ENCODE data around the gene SCGB1C1. TPM values are rescaled to one million over a fixed set of nuclear protein-coding genes. Genes with fewer than 3 reads are reported as not detected.

Gene SCGB1C1
- total RNA-seq, 2 experiments from 2014 or later, result not detected

DNA sequence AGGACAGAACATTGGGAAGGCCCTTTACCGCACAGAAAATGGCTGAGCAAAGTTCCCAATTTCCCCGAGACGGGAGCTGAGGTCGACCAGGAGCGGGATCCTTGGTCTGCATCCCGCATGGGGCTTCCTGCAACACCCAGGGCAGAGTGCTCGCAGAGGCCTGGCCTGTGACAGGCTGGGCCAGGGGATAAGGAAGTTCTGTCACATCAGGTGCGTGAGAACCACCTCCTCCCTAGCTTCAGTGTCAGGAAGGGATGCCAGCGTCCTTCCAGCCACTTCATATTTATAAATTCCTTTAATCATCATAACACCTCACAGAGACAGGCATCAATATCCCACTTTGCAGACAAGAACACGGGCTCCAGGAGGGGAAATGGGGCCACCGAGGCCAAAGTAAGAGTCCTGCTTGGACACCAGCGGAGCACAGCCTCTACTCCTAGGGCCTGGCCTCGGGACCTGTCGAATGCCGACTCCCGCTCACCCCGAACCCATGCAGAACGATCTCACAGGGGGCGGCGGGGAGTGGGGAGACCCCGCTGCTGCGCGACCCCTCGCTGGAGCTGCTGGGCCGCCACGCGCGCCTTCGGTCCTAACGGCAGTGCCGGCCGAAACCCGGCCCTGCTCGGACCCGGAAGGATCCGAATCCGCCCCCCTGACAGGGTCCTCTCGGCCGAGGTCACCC, 13.8 kb downstream of the SCGB1C1 start:
- no peak for ATAC-seq
- H3K27me3 Mint-ChIP-seq, result no peaks in the 10 kb centered on the region
- intact Hi-C loops (cut with DNase I, micrococcal nuclease), result loop anchor here (1.0 to 5.0 kb wide), 10 partner anchors 30 to 603 kb away; partner anchors contain the start of genes PSMD13 (in 2 of the 2), SIRT3 (in 2 of the 2), DEAF1 (in 1 of the 2) and IFITM1 (in 1 of the 2)
- no peaks in the 10 kb centered on the region for H3K9me3 Mint-ChIP-seq (ENCODE audit: low read depth)
- H3K4me3 Mint-ChIP-seq, result peak overlapping the region; percentile 94
- POLR2A ChIA-PET, result interaction anchor here (0.8 to 1.2 kb wide), 8 partner anchors 10 to 362 kb away, joined by 3 to 25 read pairs (median 4); partner anchors contain the start of genes PSMD13, RNH1 and SIRT3
- peak overlapping the region; percentile 99 for H3K27ac Mint-ChIP-seq
- peaks cover 67% of the 10 kb centered on the region for H3K36me3 Mint-ChIP-seq (ENCODE audit: low read depth)
- peak; percentile 36 for DNase-seq
- H3K4me1 Mint-ChIP-seq, result peaks cover 63% of the 10 kb centered on the region
- CTCF ChIA-PET, result interaction anchor here (0.7 to 2.4 kb wide), 14 partner anchors 9 to 242 kb away, joined by 3 to 10 read pairs (median 4); partner anchors contain the start of genes PSMD13, PTDSS2 and SIRT3

DNA sequence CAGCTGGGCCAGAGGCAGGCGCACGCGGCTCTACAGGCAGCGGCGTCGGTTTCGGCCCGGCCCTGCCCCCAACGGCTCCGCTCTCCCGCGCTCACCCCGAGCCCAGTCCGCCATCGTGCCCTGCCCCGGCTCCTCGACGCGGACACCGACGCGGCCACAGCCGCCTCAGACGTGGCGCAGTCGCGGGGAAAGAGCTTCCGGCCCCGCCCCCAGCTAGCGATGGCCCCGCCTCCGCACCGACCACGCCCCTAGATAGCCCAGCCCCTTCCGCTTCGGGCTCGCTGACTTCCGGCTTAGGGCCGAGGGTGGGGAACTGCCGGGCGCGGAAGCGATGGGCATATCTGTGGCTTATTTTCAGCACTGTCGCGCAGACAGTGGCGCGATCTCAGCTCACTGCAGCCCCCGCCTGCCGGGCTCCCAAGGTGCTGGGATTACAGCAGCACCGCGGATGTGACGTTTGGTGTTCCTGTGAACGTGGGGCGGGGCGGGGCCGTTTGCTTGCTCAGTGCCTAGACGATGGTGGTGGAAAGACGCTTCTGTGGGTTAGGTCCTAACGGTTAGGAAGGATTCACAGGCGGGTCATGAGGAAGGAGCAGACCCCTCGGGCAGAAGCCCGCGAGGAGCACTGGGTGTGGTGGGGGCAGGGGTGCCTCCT, 14.5 kb downstream of the SCGB1C1 start, which contains the start of the genes BET1L and RIC8A:
Gene BET1L, minus strand, starts transcription at position 192 of the 655 bp plus-strand sequence. Its CDS starts 78 bp downstream, at position 114.
Gene RIC8A, plus strand, starts transcription at position 501 of the 655 bp plus-strand sequence. CDS start 1,147 bp downstream, outside the sequence.
- intact Hi-C loops (cut with DNase I, micrococcal nuclease), result loop anchor here (1.0 to 5.0 kb wide), 10 partner anchors 29 to 602 kb away; partner anchors contain the start of genes PSMD13 (in 2 of the 2), SIRT3 (in 2 of the 2), DEAF1 (in 1 of the 2) and IFITM1 (in 1 of the 2)
- H3K9me3 Mint-ChIP-seq (ENCODE audit: low read depth), result no peaks in the 10 kb centered on the region
- peak within 1 kb of the TSS; percentile 99 for H3K27ac Mint-ChIP-seq
- peak; percentile 99 for DNase-seq
- H3K4me1 Mint-ChIP-seq, result peaks cover 56% of the 10 kb centered on the region
- H3K4me3 Mint-ChIP-seq, result peak within 1 kb of the TSS; percentile 94
- POLR2A ChIA-PET, result interaction anchor here (0.5 to 1.2 kb wide), 10 partner anchors 9 to 361 kb away, joined by 3 to 25 read pairs (median 4); partner anchors contain the start of genes PSMD13, RNH1 and SIRT3
- H3K36me3 Mint-ChIP-seq (ENCODE audit: low read depth), result peaks cover 69% of the 10 kb centered on the region
- no peaks in the 10 kb centered on the region for H3K27me3 Mint-ChIP-seq
- CTCF ChIA-PET, result interaction anchor here (0.6 to 2.4 kb wide), 16 partner anchors 9 to 241 kb away, joined by 3 to 10 read pairs (median 4); partner anchors contain the start of genes PSMD13 and SIRT3
- peak; percentile 89 for ATAC-seq

DNA sequence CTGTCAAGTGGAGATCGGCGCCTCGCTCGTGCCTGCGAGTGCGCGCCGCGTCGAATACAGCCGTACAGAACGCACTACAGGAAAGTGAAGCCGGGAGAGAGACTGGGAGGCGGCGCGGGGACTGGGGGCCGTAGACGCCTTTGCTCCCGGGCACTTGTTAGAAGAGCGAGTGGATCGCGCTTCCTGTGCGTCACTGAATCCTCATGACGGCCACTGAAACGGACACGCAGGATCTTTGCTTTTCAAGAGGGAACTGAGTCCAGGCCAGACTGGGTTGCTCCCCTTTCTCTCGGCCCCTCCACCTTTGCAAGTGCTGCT, 14.9 kb downstream of the SCGB1C1 start:
- no peak for DNase-seq
- Mint-ChIP-seq H3K36me3 (ENCODE audit: low read depth) (peaks cover 70% of the 10 kb centered on the region), H3K4me3 (peak overlapping the region; percentile 94), H3K27me3 (no peaks in the 10 kb centered on the region), H3K4me1 (peaks cover 51% of the 10 kb centered on the region), H3K27ac (peak overlapping the region; percentile 99), H3K9me3 (ENCODE audit: low read depth) (no peaks in the 10 kb centered on the region)
- intact Hi-C loops (cut with DNase I, micrococcal nuclease), result loop anchor here (1.0 to 5.0 kb wide), 12 partner anchors 28 to 601 kb away; partner anchors contain the start of genes PSMD13 (in 2 of the 2), SIRT3 (in 2 of the 2), DEAF1 (in 1 of the 2) and IFITM1 (in 1 of the 2)
- ATAC-seq, result peak; percentile 10
- CTCF ChIA-PET, result interaction anchor here (0.6 to 2.4 kb wide), 14 partner anchors 8 to 241 kb away, joined by 3 to 10 read pairs (median 4); partner anchors contain the start of genes PSMD13 and SIRT3
- POLR2A ChIA-PET, result interaction anchor here (0.5 to 1.2 kb wide), 10 partner anchors 8 to 360 kb away, joined by 3 to 25 read pairs (median 4); partner anchors contain the start of genes PSMD13, RNH1 and SIRT3

DNA sequence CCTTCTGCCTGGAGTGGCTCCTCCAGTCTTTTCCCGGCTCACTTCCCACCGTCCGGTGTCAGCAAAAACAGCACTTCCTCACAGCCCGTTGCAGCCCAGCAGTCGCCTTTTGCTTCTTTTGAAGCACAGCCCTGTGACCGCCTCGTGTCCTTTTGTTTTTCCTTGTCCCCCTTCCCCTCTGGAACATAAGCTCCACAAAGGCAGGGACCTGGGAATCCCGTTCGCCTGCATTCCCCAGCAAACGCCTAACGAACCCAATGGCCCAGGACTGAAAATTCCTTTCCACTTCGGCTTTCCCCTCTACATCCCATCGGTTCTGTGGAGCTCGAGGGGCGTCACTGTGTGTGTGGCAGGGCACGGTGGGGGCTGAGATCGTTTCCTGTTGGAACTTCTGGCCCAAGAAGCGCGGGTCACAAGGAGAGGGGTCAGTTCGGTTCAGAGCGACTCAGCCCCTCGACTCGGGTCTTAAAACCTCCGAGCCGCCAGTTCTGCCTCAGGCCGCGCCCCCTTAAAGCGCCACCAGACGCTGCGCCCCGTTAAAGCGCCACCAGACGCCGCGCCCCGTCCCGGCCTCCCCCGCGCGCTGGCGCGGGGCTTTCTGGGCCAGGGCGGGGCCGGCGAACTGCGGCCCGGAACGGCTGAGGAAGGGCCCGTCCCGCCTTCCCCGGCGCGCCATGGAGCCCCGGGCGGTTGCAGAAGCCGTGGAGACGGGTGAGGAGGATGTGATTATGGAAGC, 15.5 kb downstream of the SCGB1C1 start:
- H3K27ac Mint-ChIP-seq, result peak overlapping the region; percentile 99
- intact Hi-C loops (cut with DNase I, micrococcal nuclease), result loop anchor here (1.0 to 5.0 kb wide), 4 partner anchors 61 to 244 kb away; partner anchors contain the start of genes IFITM1 (in 1 of the 2) and PTDSS2 (in 1 of the 2)
- H3K4me3 Mint-ChIP-seq, result peak overlapping the region; percentile 94
- peaks cover 46% of the 10 kb centered on the region for H3K4me1 Mint-ChIP-seq
- DNase-seq, result peak; percentile 91
- ChIA-PET POLR2A (interaction anchor here (1.2 to 1.4 kb wide), 2 partner anchors 27 to 74 kb away, joined by 4 read pairs; no protein-coding TSS in a partner anchor), CTCF (interaction anchor here (0.5 to 2.4 kb wide), 9 partner anchors 27 to 558 kb away, joined by 3 to 10 read pairs (median 3); no protein-coding TSS in a partner anchor)
- no peaks in the 10 kb centered on the region for H3K27me3 Mint-ChIP-seq
- H3K9me3 Mint-ChIP-seq (ENCODE audit: low read depth), result no peaks in the 10 kb centered on the region
- ATAC-seq, result peak; percentile 68
- H3K36me3 Mint-ChIP-seq (ENCODE audit: low read depth), result peaks cover 69% of the 10 kb centered on the region

DNA sequence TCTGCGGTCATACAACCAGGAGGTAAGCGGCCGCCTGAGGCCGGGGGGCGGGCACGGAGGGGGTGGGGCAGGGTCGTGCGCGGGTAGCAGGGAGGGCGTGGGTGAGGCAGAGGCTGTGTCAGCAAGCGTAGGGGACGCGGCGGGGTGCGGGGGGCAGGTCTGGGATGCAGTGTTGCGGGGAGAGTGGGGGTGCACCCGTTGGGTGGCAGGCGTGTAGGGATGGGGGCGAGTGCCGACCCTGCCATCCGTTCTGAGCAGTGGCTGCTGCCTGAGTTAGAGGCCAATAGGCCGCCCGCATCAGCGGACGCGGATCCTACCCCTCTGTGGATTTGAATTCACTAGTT, 16.0 kb downstream of the SCGB1C1 start:
- ChIA-PET POLR2A (interaction anchor here (1.4 kb wide), 1 partner anchor 26 kb away, joined by 4 read pairs; no protein-coding TSS in a partner anchor), CTCF (interaction anchor here (0.5 to 2.1 kb wide), 7 partner anchors 26 to 557 kb away, joined by 3 to 7 read pairs (median 3); no protein-coding TSS in a partner anchor)
- Mint-ChIP-seq H3K4me1 (peaks cover 41% of the 10 kb centered on the region), H3K27me3 (no peaks in the 10 kb centered on the region), H3K4me3 (peak overlapping the region; percentile 94), H3K27ac (peak overlapping the region; percentile 85), H3K36me3 (ENCODE audit: low read depth) (peaks cover 66% of the 10 kb centered on the region), H3K9me3 (ENCODE audit: low read depth) (no peaks in the 10 kb centered on the region)
- ATAC-seq (no peak), DNase-seq (no peak)
- intact Hi-C loops (cut with DNase I, micrococcal nuclease), result loop anchor here (1.0 to 5.0 kb wide), 4 partner anchors 60 to 243 kb away; partner anchors contain the start of genes IFITM1 (in 1 of the 2) and PTDSS2 (in 1 of the 2)

DNA sequence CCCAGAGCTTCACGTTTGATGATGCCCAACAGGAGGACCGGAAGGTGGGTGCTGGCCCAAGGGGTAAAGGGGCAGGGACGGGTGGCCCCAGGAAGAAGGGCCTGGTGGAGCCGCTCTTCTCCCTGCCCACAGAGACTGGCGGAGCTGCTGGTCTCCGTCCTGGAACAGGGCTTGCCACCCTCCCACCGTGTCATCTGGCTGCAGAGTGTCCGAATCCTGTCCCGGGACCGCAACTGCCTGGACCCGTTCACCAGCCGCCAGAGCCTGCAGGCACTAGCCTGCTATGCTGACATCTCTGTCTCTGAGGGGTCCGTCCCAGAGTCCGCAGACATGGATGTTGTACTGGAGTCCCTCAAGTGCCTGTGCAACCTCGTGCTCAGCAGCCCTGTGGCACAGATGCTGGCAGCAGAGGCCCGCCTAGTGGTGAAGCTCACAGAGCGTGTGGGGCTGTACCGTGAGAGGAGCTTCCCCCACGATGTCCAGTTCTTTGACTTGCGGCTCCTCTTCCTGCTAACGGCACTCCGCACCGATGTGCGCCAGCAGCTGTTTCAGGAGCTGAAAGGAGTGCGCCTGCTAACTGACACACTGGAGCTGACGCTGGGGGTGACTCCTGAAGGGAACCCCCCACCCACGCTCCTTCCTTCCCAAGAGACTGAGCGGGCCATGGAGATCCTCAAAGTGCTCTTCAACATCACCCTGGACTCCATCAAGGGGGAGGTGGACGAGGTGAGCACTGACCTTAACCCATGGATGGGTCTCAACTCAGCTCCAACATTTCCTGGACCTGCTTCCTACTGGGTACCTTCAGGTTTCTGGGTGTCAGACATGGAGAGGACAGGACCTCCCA, 16.6 kb downstream of the SCGB1C1 start:
- DNase-seq (peak; percentile 38), ATAC-seq (no peak)
- Mint-ChIP-seq H3K4me1 (peaks cover 35% of the 10 kb centered on the region), H3K27me3 (no peaks in the 10 kb centered on the region), H3K36me3 (ENCODE audit: low read depth) (peaks cover 68% of the 10 kb centered on the region), H3K9me3 (ENCODE audit: low read depth) (no peaks in the 10 kb centered on the region), H3K27ac (peak overlapping the region; percentile 85), H3K4me3 (peak overlapping the region; percentile 94)
- CTCF ChIA-PET, result interaction anchor here (0.5 to 2.1 kb wide), 7 partner anchors 25 to 557 kb away, joined by 3 to 7 read pairs (median 3); no protein-coding TSS in a partner anchor
- POLR2A ChIA-PET, result interaction anchor here (0.8 to 1.4 kb wide), 2 partner anchors 26 to 1634 kb away, joined by 3 to 4 read pairs; no protein-coding TSS in a partner anchor
- intact Hi-C loops (cut with DNase I, micrococcal nuclease), result loop anchor here in 1 of 2 experiments (5.0 kb wide), 2 partner anchors 103 to 243 kb away; partner anchors contain the start of genes IFITM1 and PTDSS2

DNA sequence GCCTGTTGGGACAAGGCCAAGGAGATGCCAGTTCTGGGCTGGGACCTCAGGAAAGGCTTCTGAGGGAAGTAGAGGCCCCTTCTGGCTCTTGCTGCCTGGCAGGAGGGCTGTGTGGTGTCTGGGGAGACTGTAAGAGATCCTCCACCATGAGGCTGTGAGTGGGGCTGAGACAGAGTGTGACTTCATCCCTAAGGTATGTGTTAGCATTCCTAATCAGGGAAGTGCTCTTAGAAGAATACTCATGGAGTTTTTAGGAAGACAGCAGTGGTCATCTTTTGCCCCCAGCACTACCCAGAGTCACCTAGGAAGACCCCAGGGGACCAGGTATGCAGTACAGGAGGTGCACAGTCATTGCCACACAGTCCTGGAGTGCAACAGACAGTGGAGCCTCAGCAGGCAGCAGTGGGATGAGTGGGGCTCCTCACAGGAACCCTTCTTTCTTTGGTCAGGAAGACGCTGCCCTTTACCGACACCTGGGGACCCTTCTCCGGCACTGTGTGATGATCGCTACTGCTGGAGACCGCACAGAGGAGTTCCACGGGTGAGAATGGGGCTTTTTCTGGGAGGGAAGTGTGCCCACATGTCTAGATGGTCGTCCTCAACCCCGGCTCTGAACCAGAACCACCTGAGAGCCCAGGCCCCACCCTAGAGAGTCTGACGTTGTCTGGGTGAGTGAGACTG, 17.4 kb downstream of the SCGB1C1 start:
- Mint-ChIP-seq H3K36me3 (ENCODE audit: low read depth) (peaks cover 69% of the 10 kb centered on the region), H3K4me3 (peak overlapping the region; percentile 94), H3K27me3 (no peaks in the 10 kb centered on the region), H3K27ac (peak overlapping the region; percentile 64), H3K4me1 (peaks cover 29% of the 10 kb centered on the region), H3K9me3 (ENCODE audit: low read depth) (no peaks in the 10 kb centered on the region)
- intact Hi-C loops (cut with DNase I, micrococcal nuclease), result no loop called here
- DNase-seq (no peak), ATAC-seq (no peak)
- ChIA-PET POLR2A (interaction anchor here (0.8 kb wide), 1 partner anchor 1633 kb away, joined by 3 read pairs; no protein-coding TSS in a partner anchor), CTCF (interaction anchor here (1.6 kb wide), 1 partner anchor 40 kb away, joined by 5 read pairs; no protein-coding TSS in a partner anchor)

DNA sequence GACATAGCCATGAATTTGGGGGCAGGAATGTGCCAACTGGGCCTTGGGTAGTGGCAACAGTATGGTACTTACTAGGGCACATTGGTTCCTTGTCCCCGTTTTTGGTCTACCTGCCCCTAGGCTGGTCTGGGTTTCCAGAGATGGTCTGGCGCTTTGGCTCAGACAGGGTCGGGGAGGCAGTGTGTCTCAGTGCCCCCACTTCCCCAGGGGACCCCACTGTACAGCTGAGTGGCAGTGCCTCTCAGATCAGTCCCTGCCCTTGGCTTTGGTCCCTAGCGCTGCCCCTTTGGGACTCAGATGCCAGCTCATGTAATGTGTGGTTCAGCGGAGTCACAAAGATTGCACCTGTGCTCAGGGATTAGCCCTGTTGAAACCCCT, 17.9 kb downstream of the SCGB1C1 start:
- DNase-seq, result no peak
- Mint-ChIP-seq H3K4me1 (peaks cover 23% of the 10 kb centered on the region), H3K27me3 (no peaks in the 10 kb centered on the region), H3K9me3 (ENCODE audit: low read depth) (no peaks in the 10 kb centered on the region), H3K36me3 (ENCODE audit: low read depth) (peaks cover 70% of the 10 kb centered on the region), H3K27ac (peak overlapping the region; percentile 47), H3K4me3 (no peak overlapping the region)
- intact Hi-C loops (cut with DNase I, micrococcal nuclease), result no loop called here
- POLR2A ChIA-PET, result no interaction called here
- CTCF ChIA-PET, result no interaction called here
- ATAC-seq, result no peak

DNA sequence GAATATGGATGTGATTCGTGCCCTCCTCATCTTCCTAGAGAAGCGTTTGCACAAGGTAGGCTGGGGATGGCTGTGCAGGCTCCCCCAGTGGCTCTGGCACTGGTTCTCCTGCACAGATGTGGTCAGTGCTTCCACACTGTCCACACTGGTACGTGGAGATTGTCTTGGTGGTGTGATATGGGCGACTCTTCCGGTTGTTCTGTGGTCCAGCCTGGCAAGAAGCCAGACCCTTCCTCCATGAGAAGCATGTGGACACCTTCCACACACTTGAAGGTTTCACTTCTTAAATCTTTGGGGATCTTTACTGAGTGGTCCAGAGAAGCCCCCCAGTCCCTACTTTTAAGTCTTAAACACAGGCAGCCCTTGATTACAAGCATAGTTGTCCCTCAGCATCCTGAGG, 18.4 kb downstream of the SCGB1C1 start:
- Mint-ChIP-seq H3K36me3 (ENCODE audit: low read depth) (peaks cover 67% of the 10 kb centered on the region), H3K4me3 (no peak overlapping the region)

More for the DNA sequence above, 18.4 kb downstream of the SCGB1C1 start:
- intact Hi-C loops (cut with DNase I, micrococcal nuclease), result no loop called here
- Mint-ChIP-seq H3K9me3 (ENCODE audit: low read depth) (no peaks in the 10 kb centered on the region), H3K27ac (peak overlapping the region; percentile 47), H3K27me3 (no peaks in the 10 kb centered on the region), H3K4me1 (peaks cover 18% of the 10 kb centered on the region)
- no peak for DNase-seq
- ChIA-PET CTCF (interaction anchor here (0.9 kb wide), 1 partner anchor 40 kb away, joined by 3 read pairs; no protein-coding TSS in a partner anchor), POLR2A (no interaction called here)
- no peak for ATAC-seq
